Colonic mucosa (tissue), 4 donors: ENCODE data around the gene CELF3. TPM values are rescaled to one million over a fixed set of nuclear protein-coding genes. Genes with fewer than 3 reads are reported as not detected.
A peak's percentile ranks its signal among the peaks of the same experiment; 100 is the strongest.

ENCODE experiments used
- DNase-seq: peaks from one replicate; pipeline ENCODE4 v3.0.0-alpha.2; 2020
- H3K27ac ChIP-seq: fragments of 200-600 bp; one replicate; pipeline ENCODE4 v1.8.0; 2021
- H3K27me3 ChIP-seq: fragments of 200-600 bp; one replicate; pipeline ENCODE4 v1.8.0; 2021
- H3K36me3 ChIP-seq: fragments of 200-600 bp; one replicate; pipeline ENCODE4 v1.8.0; 2021
- H3K4me1 ChIP-seq: fragments of 200-600 bp; one replicate; pipeline ENCODE4 v1.8.0; 2021; ENCODE audit warnings: mild to moderate bottlenecking
- H3K4me3 ChIP-seq: fragments of 200-600 bp; one replicate; pipeline ENCODE4 v1.8.0; 2021
- H3K9ac ChIP-seq, 2 donors: one replicate each; pipeline ENCODE4 v1.7.0; 2013; ENCODE audit warnings: control low read depth in 2 of 2, low read depth in 2 of 2, low read length in 2 of 2
- H3K9me3 ChIP-seq: fragments of 200-600 bp; one replicate; pipeline ENCODE4 v1.8.0; 2021
- intact Hi-C: fragments of 100-400 bp; cut with DNase I; formaldehyde crosslinking; loops from one replicate; pipeline ENCODE4 v1.14.1; 2022
- total RNA-seq, 2 donors: library from RNA; stranded (reverse); fragmentation: NEBNext Ultra II Directional in 1 of 2; extraction: Animal tissue kit (Norgen Biotek cat#: 25700) in 1 of 2; gene quantifications; one replicate each; pipeline ENCODE4 v1.2.1, GENCODE V29; 2021
- TF ChIP-seq, protein P1 (sequence below): fragments of 200-600 bp; IDR thresholded peaks from one replicate; pipeline ENCODE4 v1.8.0; 2022; ENCODE audit warnings: antibody characterized with exemption, mild to moderate bottlenecking
- donor health status: healthy.
- donor health status: DM: no; HTN: no; CAD: no.
- donor health status: DM: no; HTN: no; CAD: no.

Gene CELF3
- total RNA-seq, 2 donors from 2014 or later: 2.7 to 2.8 TPM

DNA sequence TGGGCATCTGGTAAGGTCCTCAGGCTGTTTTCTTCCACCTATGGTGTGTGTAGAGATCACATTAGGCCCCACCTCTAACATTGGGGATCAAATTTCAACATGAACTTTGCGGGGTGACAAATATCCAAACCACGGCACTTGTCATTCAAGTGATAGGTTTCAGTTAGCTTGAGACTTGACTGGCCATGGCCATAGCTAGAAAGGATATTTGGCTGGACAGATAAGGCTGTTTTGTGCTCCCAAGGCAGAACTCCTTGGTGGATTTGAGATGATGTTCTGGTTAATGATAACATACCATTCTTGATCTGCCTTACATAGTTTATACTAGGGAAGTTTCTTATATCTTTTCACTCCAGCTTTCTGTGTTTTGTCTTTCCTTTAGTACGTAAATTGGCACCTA is 48.5 kb downstream of the CELF3 start:
- Histone ChIP-seq H3K4me3 (no peak overlapping the region), H3K9me3 (no peaks in the 10 kb centered on the region), H3K36me3 (no peaks in the 10 kb centered on the region), H3K27me3 (no peaks in the 10 kb centered on the region), H3K27ac (no peak overlapping the region), H3K4me1 (no peaks in the 10 kb centered on the region), H3K9ac (no peak overlapping the region)
- DNase-seq: no peak
- intact Hi-C loops: no loop called here
- TF ChIP-seq, protein P1, sequence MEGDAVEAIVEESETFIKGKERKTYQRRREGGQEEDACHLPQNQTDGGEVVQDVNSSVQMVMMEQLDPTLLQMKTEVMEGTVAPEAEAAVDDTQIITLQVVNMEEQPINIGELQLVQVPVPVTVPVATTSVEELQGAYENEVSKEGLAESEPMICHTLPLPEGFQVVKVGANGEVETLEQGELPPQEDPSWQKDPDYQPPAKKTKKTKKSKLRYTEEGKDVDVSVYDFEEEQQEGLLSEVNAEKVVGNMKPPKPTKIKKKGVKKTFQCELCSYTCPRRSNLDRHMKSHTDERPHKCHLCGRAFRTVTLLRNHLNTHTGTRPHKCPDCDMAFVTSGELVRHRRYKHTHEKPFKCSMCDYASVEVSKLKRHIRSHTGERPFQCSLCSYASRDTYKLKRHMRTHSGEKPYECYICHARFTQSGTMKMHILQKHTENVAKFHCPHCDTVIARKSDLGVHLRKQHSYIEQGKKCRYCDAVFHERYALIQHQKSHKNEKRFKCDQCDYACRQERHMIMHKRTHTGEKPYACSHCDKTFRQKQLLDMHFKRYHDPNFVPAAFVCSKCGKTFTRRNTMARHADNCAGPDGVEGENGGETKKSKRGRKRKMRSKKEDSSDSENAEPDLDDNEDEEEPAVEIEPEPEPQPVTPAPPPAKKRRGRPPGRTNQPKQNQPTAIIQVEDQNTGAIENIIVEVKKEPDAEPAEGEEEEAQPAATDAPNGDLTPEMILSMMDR: no peak

DNA sequence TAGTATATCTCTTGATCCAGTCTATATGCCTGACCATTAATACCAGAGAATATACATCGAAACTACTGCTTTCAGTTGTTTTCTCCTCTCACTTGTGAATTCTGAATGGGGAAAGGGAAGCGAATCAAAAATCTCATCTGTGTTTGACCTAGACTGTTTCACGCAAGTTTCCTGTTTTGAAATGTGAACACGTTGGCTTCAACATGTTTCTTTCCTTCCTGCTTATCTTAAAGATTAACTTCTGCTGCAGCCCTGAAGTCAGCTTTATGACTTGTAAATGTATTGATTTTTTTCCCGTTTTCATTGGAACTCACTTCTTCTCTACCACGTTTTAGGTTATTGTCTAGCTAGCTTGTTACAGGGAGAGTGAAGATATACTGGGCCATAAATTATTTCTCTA is 54.9 kb downstream of the CELF3 start:
- TF ChIP-seq, protein P1: no peak
- Histone ChIP-seq H3K27me3 (no peaks in the 10 kb centered on the region), H3K27ac (peak overlapping the region; percentile 29), H3K4me1 (no peaks in the 10 kb centered on the region), H3K4me3 (no peak overlapping the region), H3K36me3 (no peaks in the 10 kb centered on the region), H3K9me3 (no peaks in the 10 kb centered on the region), H3K9ac (no peak overlapping the region)
- intact Hi-C loops: no loop called here
- DNase-seq: no peak

DNA sequence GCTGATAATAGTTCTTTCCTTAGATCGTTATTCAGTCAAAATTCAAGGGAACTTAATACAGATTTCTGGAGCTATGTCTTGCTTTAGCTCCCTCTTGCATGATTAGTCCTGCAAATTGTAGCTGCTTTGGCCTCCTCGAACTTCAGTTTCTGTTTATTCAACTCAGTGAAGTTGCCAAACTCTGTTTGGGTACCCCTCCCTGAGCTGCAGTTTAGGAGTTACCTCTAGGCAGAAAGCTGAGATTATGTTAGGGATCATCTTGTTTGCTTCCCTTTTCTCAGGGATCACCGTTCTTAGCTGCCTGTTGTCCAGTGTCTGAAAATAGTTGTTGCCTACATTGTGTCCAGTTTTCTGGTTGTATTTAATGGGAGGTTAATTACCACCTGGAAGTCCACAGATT is 61.2 kb downstream of the CELF3 start:
- intact Hi-C loops: no loop called here
- no peak overlapping the region for H3K27ac ChIP-seq
- no peak overlapping the region for H3K9ac ChIP-seq
- H3K27me3 ChIP-seq: no peaks in the 10 kb centered on the region
- DNase-seq: no peak
- H3K9me3 ChIP-seq: no peaks in the 10 kb centered on the region
- H3K4me1 ChIP-seq: no peaks in the 10 kb centered on the region
- TF ChIP-seq, protein P1: no peak
- H3K36me3 ChIP-seq: no peaks in the 10 kb centered on the region
- no peak overlapping the region for H3K4me3 ChIP-seq

DNA sequence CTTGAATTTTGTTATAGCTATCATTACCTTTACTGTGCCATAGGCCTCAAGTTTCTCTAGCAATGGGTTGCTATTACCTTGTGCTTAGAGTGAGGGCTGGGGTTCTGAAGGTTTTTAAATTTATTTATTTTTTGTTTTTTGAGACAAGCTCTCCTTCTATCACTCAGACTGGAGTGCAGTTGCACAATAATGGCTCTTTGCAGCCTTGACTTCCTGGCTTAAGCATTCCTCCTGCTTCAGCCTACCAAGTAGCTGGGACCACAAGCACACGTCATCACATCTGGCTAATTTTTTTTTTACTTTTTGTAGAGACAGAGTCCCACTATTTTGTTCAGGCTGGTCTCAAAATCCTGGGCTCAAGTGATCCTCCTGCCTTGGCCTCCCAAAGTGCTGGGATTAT is 63.2 kb downstream of the CELF3 start:
- no peak for DNase-seq
- TF ChIP-seq, protein P1: no peak
- Histone ChIP-seq H3K9me3 (no peaks in the 10 kb centered on the region), H3K36me3 (no peaks in the 10 kb centered on the region), H3K27me3 (no peaks in the 10 kb centered on the region), H3K27ac (no peak overlapping the region), H3K4me1 (no peaks in the 10 kb centered on the region), H3K4me3 (no peak overlapping the region), H3K9ac (no peak overlapping the region)
- intact Hi-C loops: no loop called here

Other genes starting within 250 kb of the CELF3 start
- gene CGN, start 205.4 kb downstream of the CELF3 start, total RNA-seq: 100 to 1,000 TPM; 118 to 148 TPM
- gene TUFT1, start 176.5 kb downstream of the CELF3 start, total RNA-seq: 10 to 100 TPM; 25.5 to 40.6 TPM
- gene SNX27, start 104.8 kb downstream of the CELF3 start, total RNA-seq: 10 to 100 TPM; 28.7 to 32.0 TPM
- gene RIIAD1, start 4.7 kb upstream of the CELF3 start, total RNA-seq: under 1 TPM in 1 of 2 donors, not detected in 1; 0.91 TPM
- gene MRPL9, start 46.7 kb upstream of the CELF3 start, total RNA-seq: 100 to 1,000 TPM in 1 of 2 donors, 10 to 100 TPM in 1; 49.4 to 104 TPM
- 1 to 10 TPM; 6.8 to 9.1 TPM for gene TDRKH, start 73.7 kb upstream of the CELF3 start, total RNA-seq
- under 1 TPM; 0.12 to 0.13 TPM for gene LINGO4, start 88.6 kb upstream of the CELF3 start, total RNA-seq
- 10 to 100 TPM; 20.5 to 27.7 TPM for gene RORC, start 115.0 kb upstream of the CELF3 start, total RNA-seq
- 1 to 10 TPM in 1 of 2 donors, under 1 TPM in 1; 0.85 to 1.6 TPM for gene C2CD4D, start 123.0 kb upstream of the CELF3 start, total RNA-seq
- gene THEM5, start 136.9 kb upstream of the CELF3 start, total RNA-seq: not detected
- gene THEM4, start 192.7 kb upstream of the CELF3 start, total RNA-seq: 1 to 10 TPM; 6.6 to 7.7 TPM